LNCaP clone FGC (cell line): ENCODE measurements around the gene EEF1AKMT1.

Experiments used
- DNase-seq: peaks from one replicate; pipeline ENCODE4 v3.0.0-alpha.2; 2011; ENCODE audit warnings: low read depth
- H3K4me3 ChIP-seq: 2 replicates; pipeline ENCODE4 v1.5.1; 2011; ENCODE audit warnings: mild to moderate bottlenecking, low read depth, low read length, control low read depth
- TF ChIP-seq, protein P1 (sequence below): IDR thresholded peaks from 2 replicates; pipeline ENCODE4 v1.5.1; 2012; ENCODE audit warnings: mild to moderate bottlenecking; ENCODE audit not compliant: control insufficient read depth, insufficient read depth; ENCODE audit errors: extremely low read depth

The EEF1AKMT1 gene

GRCh38 chr13:20780317-20780716 is 6.6 kb upstream of the EEF1AKMT1 start:
- no peak for DNase-seq
- TF ChIP-seq, protein P1, sequence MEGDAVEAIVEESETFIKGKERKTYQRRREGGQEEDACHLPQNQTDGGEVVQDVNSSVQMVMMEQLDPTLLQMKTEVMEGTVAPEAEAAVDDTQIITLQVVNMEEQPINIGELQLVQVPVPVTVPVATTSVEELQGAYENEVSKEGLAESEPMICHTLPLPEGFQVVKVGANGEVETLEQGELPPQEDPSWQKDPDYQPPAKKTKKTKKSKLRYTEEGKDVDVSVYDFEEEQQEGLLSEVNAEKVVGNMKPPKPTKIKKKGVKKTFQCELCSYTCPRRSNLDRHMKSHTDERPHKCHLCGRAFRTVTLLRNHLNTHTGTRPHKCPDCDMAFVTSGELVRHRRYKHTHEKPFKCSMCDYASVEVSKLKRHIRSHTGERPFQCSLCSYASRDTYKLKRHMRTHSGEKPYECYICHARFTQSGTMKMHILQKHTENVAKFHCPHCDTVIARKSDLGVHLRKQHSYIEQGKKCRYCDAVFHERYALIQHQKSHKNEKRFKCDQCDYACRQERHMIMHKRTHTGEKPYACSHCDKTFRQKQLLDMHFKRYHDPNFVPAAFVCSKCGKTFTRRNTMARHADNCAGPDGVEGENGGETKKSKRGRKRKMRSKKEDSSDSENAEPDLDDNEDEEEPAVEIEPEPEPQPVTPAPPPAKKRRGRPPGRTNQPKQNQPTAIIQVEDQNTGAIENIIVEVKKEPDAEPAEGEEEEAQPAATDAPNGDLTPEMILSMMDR, result no peak
- no peak overlapping the region for H3K4me3 ChIP-seq

- DNase-seq, result no peak
- H3K4me3 ChIP-seq, result no peak overlapping the region
- TF ChIP-seq, protein P1, result no peak
Measured at GRCh38 chr13:20779405-20779804, 5.6 kb upstream of the EEF1AKMT1 start.

- TF ChIP-seq, protein P1, result no peak
- H3K4me3 ChIP-seq, result no peak overlapping the region
- no peak for DNase-seq
Measured at GRCh38 chr13:20778311-20778710, 4.5 kb upstream of the EEF1AKMT1 start.

- no peak overlapping the region for H3K4me3 ChIP-seq
- TF ChIP-seq, protein P1, result no peak
- no peak for DNase-seq
Measured at GRCh38 chr13:20776751-20777150, 3.0 kb upstream of the EEF1AKMT1 start.

- no peak overlapping the region for H3K4me3 ChIP-seq
- DNase-seq, result no peak
- TF ChIP-seq, protein P1, result no peak
Measured at GRCh38 chr13:20775961-20776360, 2.2 kb upstream of the EEF1AKMT1 start.

DNA sequence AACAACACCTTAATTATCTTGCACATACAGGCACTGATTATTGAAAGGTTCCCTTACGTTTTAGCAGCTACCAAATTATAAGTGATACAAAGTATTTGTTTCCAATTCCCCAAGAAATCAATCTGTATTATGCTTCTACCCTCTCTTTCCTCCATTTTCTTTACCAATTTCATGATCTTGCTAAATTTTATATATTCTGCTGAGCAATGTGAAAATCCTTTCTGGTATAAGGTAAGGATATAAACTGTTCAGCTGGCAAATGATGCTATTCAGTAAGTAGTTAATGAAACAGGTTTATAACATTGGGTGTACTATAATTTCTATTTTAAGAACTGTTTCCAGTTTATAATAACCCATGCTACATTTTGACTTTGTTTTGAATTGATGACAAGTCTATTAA is 985 bp upstream of the EEF1AKMT1 start:
- DNase-seq, result no peak
- TF ChIP-seq, protein P1, result no peak
- no peak overlapping the region for H3K4me3 ChIP-seq

- H3K4me3 ChIP-seq, result peak overlapping the region; percentile 54
- TF ChIP-seq, protein P1, result no peak
- DNase-seq, result no peak
Measured at GRCh38 chr13:20772401-20773131, 1.2 kb downstream of the EEF1AKMT1 start.
